Stimulated activated CD4-positive, alpha-beta T cell treated with anti-CD3 and anti-CD28 coated beads, Interleukin-2, amount 100 ng/mL, for 4 hours (primary cell): ENCODE measurements around the gene MED12L.
A peak's percentile ranks its signal among the peaks of the same experiment; 100 is the strongest.

ENCODE experiments used
- DNase-seq: peaks from one replicate; pipeline ENCODE4 v3.0.0-alpha.2; 2020; ENCODE audit warnings: low read depth

The MED12L gene

DNA sequence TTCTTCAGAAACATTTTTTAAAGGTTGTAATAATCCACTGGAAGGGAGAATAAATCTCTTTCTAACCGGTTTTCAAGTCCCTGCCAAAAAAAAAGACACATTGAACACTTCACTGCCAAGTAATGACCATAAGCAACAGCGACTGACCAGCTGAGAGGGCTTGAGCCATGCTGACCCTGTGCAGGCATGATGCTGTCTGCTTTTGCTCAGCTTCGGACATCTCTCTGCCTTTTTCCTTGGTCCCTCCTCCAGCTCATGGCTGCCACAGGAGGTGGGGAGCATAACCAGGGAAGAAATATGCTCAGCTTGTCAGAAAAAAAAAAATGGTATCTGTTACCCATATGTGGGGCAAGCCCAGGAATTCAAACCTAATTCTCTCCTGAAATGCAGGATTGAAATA is 373.9 kb downstream of the MED12L start:
- no peak for DNase-seq

DNA sequence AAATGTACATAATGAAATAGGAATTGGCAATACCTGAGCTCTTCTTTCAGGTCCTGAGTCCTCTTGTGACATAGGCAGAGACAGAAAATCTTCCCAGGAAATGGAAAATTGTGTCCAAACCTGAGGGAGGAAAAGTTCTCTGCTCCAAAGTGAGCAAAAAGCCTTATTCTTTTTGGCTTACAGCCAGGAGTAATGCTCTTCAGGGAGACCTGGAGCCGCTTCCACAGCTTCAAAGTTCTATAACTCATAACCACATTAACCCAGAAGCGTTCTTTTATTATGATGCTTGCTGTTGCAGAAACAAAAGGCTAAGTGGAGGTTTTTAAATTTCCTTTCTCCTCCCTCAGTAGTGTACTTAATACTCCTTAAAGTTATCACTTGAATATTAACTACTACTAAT is 374.8 kb downstream of the MED12L start:
- DNase-seq: no peak

DNA sequence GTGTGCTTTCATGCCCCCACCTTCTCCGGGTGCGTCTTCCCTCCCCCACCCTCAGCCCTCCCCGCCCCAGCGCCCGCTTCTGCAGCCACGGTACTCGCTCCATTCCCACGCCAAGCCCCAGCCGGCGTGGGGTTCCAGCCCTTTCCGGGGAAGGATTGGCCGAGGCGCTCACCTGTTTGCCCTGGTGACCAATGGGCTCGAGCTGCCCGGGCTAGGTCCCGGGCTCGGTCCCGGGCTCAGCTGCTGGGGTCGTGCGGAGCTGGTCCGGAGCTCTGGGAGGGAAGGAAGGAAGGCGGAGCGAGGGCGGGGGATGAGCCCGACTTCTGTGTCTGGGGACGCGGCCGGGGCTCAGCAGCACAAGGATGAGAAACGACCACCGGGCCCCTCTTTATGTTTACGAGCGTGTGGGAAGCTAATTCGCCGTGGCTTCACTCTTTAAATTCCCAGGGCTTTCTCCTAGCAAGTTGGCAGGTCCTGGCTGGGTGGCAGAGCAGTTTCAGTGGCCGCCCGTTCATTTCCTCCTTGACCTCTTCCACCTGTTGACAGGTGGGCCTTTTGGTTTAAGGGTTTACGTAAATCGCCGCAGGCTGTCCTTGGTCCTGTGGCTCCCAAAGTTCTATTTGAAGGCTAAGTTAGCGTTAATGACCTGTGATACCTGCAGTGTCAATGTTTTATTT is 375.4 kb downstream of the MED12L start, which contains the start of gene IGSF10:
Gene IGSF10, minus strand, starts transcription at position 288 of the 677 bp plus-strand sequence. CDS start 2,352 bp downstream, outside the sequence.
- no peak for DNase-seq

DNA sequence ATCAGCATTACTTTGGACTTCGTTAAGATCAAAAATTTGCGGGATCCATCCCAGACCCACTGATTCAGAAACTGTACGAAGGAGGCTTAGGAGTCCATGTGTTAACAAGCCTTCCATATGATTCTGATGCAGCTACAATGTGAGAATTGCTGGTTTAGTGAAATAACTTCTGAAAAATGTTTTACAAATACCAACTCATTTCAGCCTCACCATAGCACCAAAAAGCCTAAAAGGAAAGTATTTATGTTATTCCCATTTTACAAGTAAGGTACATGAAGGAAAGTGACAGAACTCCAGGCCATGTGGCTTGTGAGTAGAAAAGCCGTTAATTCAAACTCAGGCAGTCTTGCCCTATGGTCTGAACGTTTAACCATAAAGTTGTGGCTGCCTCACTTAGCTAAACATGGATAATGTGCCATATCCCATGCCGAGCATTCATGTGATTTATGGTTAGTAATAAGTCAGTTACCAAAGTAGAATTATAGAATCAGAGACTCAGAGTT is 376.9 kb downstream of the MED12L start:
- no peak for DNase-seq

DNA sequence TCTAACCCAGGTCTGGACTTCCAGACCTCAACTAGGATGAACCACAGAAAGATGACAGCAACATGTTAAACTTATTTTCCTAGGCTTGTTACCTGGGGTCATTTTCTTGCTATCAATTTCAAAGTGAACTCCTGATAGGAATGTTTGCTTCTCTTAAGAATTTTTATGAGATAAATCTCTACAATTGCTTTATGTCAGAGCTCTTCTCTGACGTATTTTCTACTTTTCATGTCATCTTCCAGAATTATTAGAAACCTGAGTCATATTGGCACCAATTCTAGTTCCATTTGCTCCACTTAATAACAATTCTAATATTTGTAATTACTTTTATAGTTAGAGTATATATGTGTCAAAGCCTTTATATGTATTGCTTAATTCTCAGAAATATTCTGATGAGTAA is 377.5 kb downstream of the MED12L start:
- no peak for DNase-seq

DNA sequence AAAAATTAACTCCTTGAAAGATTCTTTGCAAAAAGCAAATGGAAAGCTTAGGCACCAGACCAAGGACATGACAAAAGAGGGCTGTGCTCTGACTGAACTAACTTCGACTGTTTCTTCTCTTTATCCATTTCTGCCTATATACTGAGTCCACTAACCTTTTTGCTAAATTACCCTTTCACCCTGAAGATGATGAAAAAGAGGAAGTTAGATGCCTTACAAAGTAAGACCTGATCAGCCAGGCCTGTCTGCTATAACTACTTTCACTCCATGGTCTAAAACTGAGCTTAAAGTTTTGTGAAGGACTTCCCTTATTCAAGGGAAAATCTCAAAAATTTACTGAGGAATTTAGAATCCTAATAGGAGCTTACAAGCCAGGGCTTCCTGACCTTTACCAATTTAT is 381.6 kb downstream of the MED12L start:
- no peak for DNase-seq

DNA sequence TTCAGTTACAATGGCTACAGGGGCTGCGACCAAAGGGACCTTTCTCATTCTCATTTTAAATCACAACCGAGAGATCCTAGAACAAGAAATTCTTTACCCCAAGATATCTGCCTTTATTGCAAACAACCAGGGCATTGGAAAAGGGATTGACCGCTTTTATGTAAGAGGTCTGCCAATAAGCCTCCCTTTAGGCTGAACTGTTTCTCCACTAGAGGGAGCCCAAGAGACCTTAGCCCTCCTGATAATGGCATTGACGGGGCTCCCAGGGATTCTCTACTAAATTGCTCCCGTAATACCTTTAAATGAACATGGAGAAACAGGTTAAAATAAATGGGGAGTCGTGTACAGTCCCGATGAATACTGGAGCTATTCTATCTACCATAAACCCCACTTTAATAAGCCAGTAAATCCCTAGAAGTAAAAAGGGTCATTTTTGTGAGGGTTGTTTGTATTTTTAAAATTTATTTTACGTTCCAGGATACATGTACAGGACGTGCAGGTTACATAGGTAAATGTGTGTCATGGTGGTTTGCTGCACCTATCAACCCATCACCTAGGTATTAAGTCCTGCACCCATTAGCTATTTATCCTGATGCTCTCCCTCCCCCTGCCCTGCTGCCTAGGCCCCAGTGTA is 382.9 kb downstream of the MED12L start:
- DNase-seq: peak; percentile 16

DNA sequence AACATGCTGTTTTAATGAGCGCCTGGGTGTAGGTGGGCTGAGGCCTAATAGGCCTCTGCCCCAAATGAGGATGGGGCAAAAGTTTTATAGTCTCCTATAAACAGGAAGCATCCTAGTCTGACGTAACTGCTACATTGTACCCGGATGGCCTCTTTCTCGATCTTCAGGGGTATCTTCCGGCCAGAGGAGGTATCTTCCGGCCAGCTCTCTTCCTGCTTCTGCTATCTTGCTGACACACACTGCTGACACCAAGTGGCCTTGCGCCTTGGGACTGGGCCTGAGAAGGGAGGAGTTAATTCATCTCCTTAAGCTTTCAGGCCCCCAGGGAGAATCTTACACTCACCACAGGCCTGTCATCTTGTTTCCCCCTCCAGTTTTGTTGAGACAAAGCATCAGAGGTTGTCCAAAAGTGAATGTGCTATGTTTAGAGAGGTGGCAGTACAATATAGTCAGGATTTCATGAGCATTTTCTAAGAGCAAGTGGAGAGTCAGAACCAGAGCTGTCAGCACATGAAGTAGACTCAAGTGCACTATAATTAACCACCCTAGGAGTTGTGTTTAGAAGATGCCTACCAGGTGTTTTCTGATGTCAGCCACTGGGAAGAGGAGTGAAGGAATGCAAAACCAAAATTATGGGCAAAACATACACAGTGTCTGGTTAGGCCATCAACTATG is 391.0 kb downstream of the MED12L start:
- DNase-seq: no peak

DNA sequence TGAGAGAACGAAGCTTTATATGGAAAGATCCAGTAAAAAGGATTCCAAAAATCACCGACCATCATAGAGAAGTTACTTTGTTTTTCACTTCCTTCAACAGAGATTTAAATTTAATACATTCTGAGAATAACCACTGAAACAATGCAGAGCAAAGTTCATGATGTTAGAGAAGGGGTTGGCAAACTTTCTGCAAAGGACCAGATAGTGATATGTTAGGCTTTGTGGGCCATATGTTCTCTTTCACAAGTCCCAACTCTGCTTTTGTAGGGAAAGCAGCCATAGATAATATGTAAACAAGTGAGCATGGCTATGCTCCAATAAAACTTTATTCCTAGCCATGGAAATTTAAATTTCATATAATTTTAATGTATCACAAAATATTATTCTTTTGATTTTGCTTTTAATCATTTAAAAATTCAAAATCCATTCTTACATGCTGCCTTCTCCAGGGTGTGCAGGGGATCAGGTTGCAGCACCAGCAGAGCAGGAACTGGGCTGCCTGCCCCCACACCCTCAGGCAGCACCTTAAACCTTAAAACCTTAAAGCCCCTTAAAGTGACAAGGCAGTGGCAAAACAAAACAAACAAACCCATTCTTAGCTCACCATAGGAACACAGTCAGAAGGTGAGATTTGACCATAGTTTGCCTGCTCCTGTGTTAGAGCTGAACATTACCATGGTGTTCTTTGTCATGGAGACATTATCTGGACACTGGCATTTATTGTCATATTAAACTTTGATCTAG is 392.3 kb downstream of the MED12L start:
- no peak for DNase-seq

DNA sequence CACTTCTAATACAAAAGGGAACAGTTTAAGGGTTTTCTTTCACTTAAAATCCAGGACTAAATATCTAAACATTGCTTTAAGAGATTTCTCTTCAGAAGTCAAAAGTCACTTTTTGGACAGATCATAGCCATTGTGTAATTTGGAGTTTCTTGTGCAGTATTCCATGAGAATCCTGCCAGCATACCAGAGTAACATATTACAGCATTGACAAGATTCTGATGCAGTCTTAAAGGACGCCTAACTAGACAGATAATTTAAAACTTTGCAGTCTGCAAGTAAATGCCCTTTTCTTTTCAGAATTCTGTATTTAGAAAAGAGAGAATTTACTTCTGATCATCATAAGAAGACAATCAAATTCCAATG is 392.9 kb downstream of the MED12L start:
- DNase-seq: no peak

DNA sequence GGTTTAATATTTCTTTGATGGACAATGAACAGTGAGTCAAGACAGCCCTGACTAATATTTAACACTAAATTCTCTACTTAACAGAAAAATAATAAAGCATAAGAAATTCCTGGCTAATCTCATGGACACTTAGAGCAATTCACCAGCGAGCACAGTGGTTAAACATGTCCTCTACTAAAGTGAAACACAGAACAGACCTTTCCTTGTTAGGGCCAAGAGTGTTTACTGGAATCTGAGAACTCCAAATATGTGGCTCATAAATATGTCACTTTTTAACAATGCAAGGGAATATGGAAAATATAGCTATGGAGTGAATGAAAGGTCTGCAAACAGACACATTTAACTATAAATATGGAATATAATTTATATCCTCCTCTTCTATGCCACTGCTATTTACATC is 394.0 kb downstream of the MED12L start:
- DNase-seq: no peak

DNA sequence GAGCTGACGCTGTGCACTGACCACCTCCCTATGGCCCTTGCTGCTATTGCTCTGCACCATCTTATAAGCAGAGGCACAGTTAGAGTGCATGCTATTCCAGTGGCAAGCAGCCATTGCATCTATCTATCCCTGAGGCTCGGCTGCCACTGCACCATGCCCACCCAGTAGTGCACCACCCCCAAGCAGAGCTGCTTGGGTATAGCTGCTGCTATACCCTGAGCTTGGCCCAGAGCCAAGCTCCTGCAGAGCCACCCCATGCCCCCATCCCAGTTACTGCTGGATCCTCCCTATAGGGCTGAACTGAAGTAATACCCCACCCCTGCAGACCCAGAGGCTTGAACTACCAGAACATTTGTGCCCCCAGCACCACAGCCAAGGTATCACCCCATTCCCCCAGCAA is 395.0 kb downstream of the MED12L start:
- DNase-seq: no peak

DNA sequence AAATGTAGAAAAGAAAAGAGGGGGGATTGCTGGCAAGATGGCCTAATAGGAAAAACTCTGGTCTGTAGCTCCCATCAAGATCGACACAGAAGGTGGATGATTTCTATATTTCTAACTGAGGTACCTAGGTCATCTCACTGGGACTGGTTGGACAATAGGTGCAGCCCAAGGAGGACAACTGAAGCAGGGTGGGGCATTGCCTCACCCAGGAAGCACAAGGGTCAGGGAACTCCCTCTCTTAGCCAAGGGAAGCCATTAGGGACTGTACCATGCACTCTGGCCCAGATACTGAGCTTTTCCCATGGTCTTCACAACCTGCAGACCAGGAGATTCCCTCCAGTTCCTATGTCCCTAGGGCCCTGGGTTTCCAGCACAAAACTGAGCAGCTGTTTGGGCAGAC is 398.0 kb downstream of the MED12L start:
- DNase-seq: no peak

DNA sequence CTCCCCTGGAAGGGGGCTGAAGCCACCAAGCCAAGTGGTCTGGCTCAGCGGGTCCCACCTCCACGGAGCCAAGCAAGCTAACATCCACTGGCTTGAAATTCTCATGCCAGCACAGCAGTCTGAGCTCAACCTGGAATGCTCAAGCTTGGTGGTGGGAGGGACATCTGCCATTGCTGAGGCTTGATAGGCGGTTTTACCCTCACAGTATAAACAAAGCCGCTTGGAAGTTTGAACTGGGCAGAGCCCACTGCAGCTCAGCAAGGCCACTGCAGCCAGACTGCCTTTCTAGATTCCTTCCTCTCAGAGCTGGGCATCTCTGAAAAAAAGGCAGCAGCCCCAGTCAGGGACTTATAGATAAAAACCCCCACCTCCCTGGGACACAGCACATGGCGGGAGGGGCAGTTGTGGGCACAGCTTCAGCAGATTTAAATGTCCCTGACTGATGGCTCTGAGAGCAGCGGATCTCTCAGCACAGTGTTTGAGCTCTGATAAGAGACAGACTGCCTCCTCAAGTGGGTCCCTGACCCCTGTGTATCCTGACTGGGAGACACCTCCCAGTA is 398.6 kb downstream of the MED12L start:
- no peak for DNase-seq
